ENCODE results near the gene COX19.

DNA sequence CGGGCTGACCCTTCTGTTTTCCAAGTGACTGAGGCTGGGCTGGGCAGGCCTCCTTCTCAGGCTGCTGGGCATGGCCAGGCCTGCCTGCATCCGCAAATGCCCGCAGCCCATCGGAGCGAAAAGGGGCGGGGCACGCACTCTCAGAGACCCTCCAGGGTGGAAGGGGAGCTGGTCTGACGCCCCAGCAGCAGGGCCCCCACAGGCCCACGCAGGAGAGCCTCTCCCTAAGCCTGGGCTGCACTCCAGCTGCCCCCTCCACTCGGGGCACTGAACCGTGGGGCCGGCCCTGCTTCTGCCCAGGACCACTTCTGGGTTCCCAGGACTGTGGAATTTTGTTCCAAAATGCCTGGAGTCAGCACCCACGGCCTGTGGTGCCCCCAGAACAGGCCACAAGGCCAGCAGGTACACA, 30.2 kb downstream of the COX19 start:
- TF ChIP-seq, protein P1, sequence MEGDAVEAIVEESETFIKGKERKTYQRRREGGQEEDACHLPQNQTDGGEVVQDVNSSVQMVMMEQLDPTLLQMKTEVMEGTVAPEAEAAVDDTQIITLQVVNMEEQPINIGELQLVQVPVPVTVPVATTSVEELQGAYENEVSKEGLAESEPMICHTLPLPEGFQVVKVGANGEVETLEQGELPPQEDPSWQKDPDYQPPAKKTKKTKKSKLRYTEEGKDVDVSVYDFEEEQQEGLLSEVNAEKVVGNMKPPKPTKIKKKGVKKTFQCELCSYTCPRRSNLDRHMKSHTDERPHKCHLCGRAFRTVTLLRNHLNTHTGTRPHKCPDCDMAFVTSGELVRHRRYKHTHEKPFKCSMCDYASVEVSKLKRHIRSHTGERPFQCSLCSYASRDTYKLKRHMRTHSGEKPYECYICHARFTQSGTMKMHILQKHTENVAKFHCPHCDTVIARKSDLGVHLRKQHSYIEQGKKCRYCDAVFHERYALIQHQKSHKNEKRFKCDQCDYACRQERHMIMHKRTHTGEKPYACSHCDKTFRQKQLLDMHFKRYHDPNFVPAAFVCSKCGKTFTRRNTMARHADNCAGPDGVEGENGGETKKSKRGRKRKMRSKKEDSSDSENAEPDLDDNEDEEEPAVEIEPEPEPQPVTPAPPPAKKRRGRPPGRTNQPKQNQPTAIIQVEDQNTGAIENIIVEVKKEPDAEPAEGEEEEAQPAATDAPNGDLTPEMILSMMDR (IDR thresholded peaks at IDR 0.05; ENCODE audit: insufficient read depth, low read length) = no peak
- TF ChIP-seq, protein P2, sequence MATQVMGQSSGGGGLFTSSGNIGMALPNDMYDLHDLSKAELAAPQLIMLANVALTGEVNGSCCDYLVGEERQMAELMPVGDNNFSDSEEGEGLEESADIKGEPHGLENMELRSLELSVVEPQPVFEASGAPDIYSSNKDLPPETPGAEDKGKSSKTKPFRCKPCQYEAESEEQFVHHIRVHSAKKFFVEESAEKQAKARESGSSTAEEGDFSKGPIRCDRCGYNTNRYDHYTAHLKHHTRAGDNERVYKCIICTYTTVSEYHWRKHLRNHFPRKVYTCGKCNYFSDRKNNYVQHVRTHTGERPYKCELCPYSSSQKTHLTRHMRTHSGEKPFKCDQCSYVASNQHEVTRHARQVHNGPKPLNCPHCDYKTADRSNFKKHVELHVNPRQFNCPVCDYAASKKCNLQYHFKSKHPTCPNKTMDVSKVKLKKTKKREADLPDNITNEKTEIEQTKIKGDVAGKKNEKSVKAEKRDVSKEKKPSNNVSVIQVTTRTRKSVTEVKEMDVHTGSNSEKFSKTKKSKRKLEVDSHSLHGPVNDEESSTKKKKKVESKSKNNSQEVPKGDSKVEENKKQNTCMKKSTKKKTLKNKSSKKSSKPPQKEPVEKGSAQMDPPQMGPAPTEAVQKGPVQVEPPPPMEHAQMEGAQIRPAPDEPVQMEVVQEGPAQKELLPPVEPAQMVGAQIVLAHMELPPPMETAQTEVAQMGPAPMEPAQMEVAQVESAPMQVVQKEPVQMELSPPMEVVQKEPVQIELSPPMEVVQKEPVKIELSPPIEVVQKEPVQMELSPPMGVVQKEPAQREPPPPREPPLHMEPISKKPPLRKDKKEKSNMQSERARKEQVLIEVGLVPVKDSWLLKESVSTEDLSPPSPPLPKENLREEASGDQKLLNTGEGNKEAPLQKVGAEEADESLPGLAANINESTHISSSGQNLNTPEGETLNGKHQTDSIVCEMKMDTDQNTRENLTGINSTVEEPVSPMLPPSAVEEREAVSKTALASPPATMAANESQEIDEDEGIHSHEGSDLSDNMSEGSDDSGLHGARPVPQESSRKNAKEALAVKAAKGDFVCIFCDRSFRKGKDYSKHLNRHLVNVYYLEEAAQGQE (IDR thresholded peaks at IDR 0.05; ENCODE audit: insufficient replicate concordance, low read depth) = no peak
- no peak for TF ChIP-seq GABPA (IDR thresholded peaks at IDR 0.05; ENCODE audit: low read depth)
- TF ChIP-seq POLR2AphosphoS5 (IDR thresholded peaks at IDR 0.05; ENCODE audit: low read depth) = no peak
